T-cell (primary cell): Measurements from ENCODE around the gene GGTA1. TPM values are rescaled to one million over a fixed set of nuclear protein-coding genes. Genes with fewer than 3 reads are reported as not detected.
A peak's percentile ranks its signal among the peaks of the same experiment; 100 is the strongest.
"Not testable (repeated sequence)": the region's sequence is repeated elsewhere in the genome, so short reads cannot be mapped to it uniquely, and the experiment has no call there.

Source experiments
- ATAC-seq, 4 experiments: fragments of 200-7000 bp in 3 of 4; fragments of 150-1000 bp in 1 of 4; cut with Tn5 transposase; replicated peaks in 1 of 4; 1 replicate in 3 of 4; 2 replicates in 1 of 4; pipeline ENCODE4 v1.10.0; 2021; ENCODE audit warnings: moderate library complexity in 3 of 4, mild to moderate bottlenecking in 2 of 4, moderate number of reproducible peaks in 1 of 4
- CTCF ChIA-PET, 2 donors: fragments of 300-600 bp; sonication (Branson Sonifier 250); formaldehyde crosslinking; loops; one replicate each; lab custom pipeline; 2022; ENCODE audit warnings: antibody characterized with exemption in 2 of 2; lab: Charles Lee
- POLR2A ChIA-PET, 2 donors: fragments of 300-600 bp; sonication (Branson Sonifier 250); formaldehyde crosslinking; loops; one replicate each; lab custom pipeline; 2022; ENCODE audit warnings: antibody characterized with exemption in 2 of 2; lab: Charles Lee
- DNase-seq, 35 experiments: peaks; one replicate each; pipeline versions ENCODE4 v3.0.0 to v3.0.0-alpha.2; 2013 to 2023
- H3K27ac ChIP-seq: one replicate; pipeline ENCODE4 v1.5.1; 2013; ENCODE audit warnings: low read length
- H3K27me3 ChIP-seq, 2 experiments: replicated peaks in 1 of 2; 1 replicate in 1 of 2; 2 replicates in 1 of 2; pipeline versions ENCODE4 v1.6.1 to v1.7.0; 2013; ENCODE audit warnings: low read length in 1 of 2, mixed read lengths in 1 of 2; ENCODE audit not compliant: control insufficient read depth in 2 of 2, insufficient read depth in 2 of 2; ENCODE audit errors: extremely low read depth in 1 of 2
- H3K36me3 ChIP-seq, 2 donors: 1 replicate in 1 of 2; 2 replicates in 1 of 2; pipeline versions ENCODE4 v1.6.1 to v1.7.0; 2013; ENCODE audit warnings: low read length in 1 of 2; ENCODE audit not compliant: control insufficient read depth in 2 of 2, insufficient read depth in 1 of 2; ENCODE audit errors: extremely low read depth in 1 of 2
- H3K4me1 ChIP-seq, 2 experiments: 1 replicate in 1 of 2; 2 replicates in 1 of 2; pipeline versions ENCODE4 v1.6.1 to v1.7.0; 2013; ENCODE audit warnings: low read length in 2 of 2, mixed read lengths in 1 of 2; ENCODE audit not compliant: insufficient read depth in 2 of 2, control insufficient read depth in 1 of 2; ENCODE audit errors: extremely low read depth in 1 of 2
- H3K4me3 ChIP-seq, 2 donors: 1 replicate in 1 of 2; 2 replicates in 1 of 2; pipeline versions ENCODE4 v1.5.1 to v1.7.0; 2013; ENCODE audit warnings: mild to moderate bottlenecking in 2 of 2, low read length in 1 of 2, moderate library complexity in 1 of 2; ENCODE audit not compliant: control insufficient read depth in 1 of 2; ENCODE audit errors: extremely low read depth in 1 of 2
- H3K9me3 ChIP-seq: 2 replicates; pipeline ENCODE4 v1.7.0; 2013
- H3K27ac Mint-ChIP-seq, 2 donors: one replicate each; pipeline ENCODE4 v1.8.0; 2020 to 2021; ENCODE audit warnings: mild to moderate bottlenecking in 2 of 2, mixed read lengths in 2 of 2
- H3K27me3 Mint-ChIP-seq, 2 donors: one replicate each; pipeline ENCODE4 v1.8.0; 2021 to 2022; ENCODE audit warnings: mixed read lengths in 2 of 2
- H3K36me3 Mint-ChIP-seq: one replicate; pipeline ENCODE4 v1.8.0; 2021; ENCODE audit warnings: mixed read lengths
- H3K4me1 Mint-ChIP-seq, 3 donors: one replicate each; pipeline ENCODE4 v1.8.0; 2020 to 2022; ENCODE audit warnings: mixed read lengths in 3 of 3, mild to moderate bottlenecking in 1 of 3
- H3K4me3 Mint-ChIP-seq, 3 donors: one replicate each; pipeline ENCODE4 v1.8.0; 2020 to 2022; ENCODE audit warnings: mild to moderate bottlenecking in 3 of 3, mixed read lengths in 3 of 3, moderate library complexity in 3 of 3
- H3K9me3 Mint-ChIP-seq, 3 donors: one replicate each; pipeline ENCODE4 v1.8.0; 2020 to 2022; ENCODE audit warnings: mixed read lengths in 3 of 3
- WGBS: methylation state at CpG from one replicate; pipeline ENCODE4 v1.1.5; 2013; ENCODE audit warnings: missing lambda C conversion rate; ENCODE audit not compliant: insufficient coverage; 5-methylcytosine and 5-hydroxymethylcytosine counted together
- total RNA-seq, 35 experiments: library from RNA in 6 of 35; stranded (reverse) in 6 of 35; fragments of 120-200 nt in 1 of 35; gene quantifications; one replicate each; pipeline versions ENCODE4 v1.2.1 to v1.2.4 and lab custom pipeline; 2013 to 2026

The GGTA1 gene
- total RNA-seq, 5 donors from 2014 or later (not counting 1 experiment from before 2014, with no cell fraction given): not detected

- DNase-seq, ATAC-seq, H3K9me3 ChIP-seq, POLR2A ChIA-PET, H3K4me3 Mint-ChIP-seq, H3K4me1 ChIP-seq, H3K4me1 Mint-ChIP-seq, H3K36me3 ChIP-seq, H3K27ac ChIP-seq, H3K36me3 Mint-ChIP-seq, H3K9me3 Mint-ChIP-seq, H3K27ac Mint-ChIP-seq, H3K4me3 ChIP-seq: not testable (repeated sequence)
- peaks cover 31 to 43% of the 10 kb centered on the region in 2 donors for H3K27me3 Mint-ChIP-seq
- CTCF ChIA-PET: interaction anchor here (0.6 to 0.7 kb wide), 3 partner anchors 8 to 288 kb away, joined by 4 to 5 read pairs (median 4); no protein-coding TSS in a partner anchor
- no CpG with 5 or more reads among the region's 4 CpGs for WGBS
- peaks cover 0 to 27% of the 10 kb centered on the region in 2 experiments for H3K27me3 ChIP-seq
Observed at GRCh38 chr9:121458449-121458848, 41.2 kb downstream of the GGTA1 start.

- H3K4me3 Mint-ChIP-seq: no peak overlapping the region
- ATAC-seq (peak in 2 of 4 experiments; percentile 69 to 73), DNase-seq (peak in 7 of 35 experiments; percentile 1 to 15 (median 3))
- Histone ChIP-seq H3K36me3 (no peaks in the 10 kb centered on the region), H3K9me3 (no peaks in the 10 kb centered on the region), H3K4me3 (no peak overlapping the region), H3K27me3 (peaks cover 0 to 28% of the 10 kb centered on the region in 2 experiments), H3K27ac (no peak overlapping the region), H3K4me1 (no peaks in the 10 kb centered on the region)
- H3K9me3 Mint-ChIP-seq: no peaks in the 10 kb centered on the region
- ChIA-PET POLR2A (interaction anchor here in 1 of 2 donors (0.5 kb wide), 1 partner anchor 1571 kb away, joined by 4 read pairs; no protein-coding TSS in a partner anchor), CTCF (no interaction called here)
- peaks cover 27 to 35% of the 10 kb centered on the region in 2 donors for H3K27me3 Mint-ChIP-seq
- no peaks in the 10 kb centered on the region for H3K36me3 Mint-ChIP-seq
- WGBS: 0% methylated on average over 1 of the region's 8 CpGs
- H3K4me1 Mint-ChIP-seq: peaks cover 0 to 10% (median 7%) of the 10 kb centered on the region in 3 donors
- H3K27ac Mint-ChIP-seq: no peak overlapping the region
Observed at GRCh38 chr9:121455527-121456239, 44.0 kb downstream of the GGTA1 start.

- DNase-seq (no peak), ATAC-seq (no peak)
- H3K27ac ChIP-seq: no peak overlapping the region
- H3K36me3 Mint-ChIP-seq: no peaks in the 10 kb centered on the region
- peaks cover 0 to 24% of the 10 kb centered on the region in 2 experiments for H3K27me3 ChIP-seq
- no peak overlapping the region for H3K27ac Mint-ChIP-seq
- no peaks in the 10 kb centered on the region for H3K36me3 ChIP-seq
- no peak overlapping the region for H3K4me3 Mint-ChIP-seq
- peaks cover 0 to 10% (median 7%) of the 10 kb centered on the region in 3 donors for H3K4me1 Mint-ChIP-seq
- WGBS: no CpG with 5 or more reads among the region's 3 CpGs
- no peak overlapping the region for H3K4me3 ChIP-seq
- ChIA-PET POLR2A (interaction anchor here in 1 of 2 donors (0.6 kb wide), 1 partner anchor 835 kb away, joined by 3 read pairs; no protein-coding TSS in a partner anchor), CTCF (no interaction called here)
- H3K4me1 ChIP-seq: no peaks in the 10 kb centered on the region
- H3K9me3 ChIP-seq: no peaks in the 10 kb centered on the region
- H3K27me3 Mint-ChIP-seq: peaks cover 22 to 33% of the 10 kb centered on the region in 2 donors
- no peaks in the 10 kb centered on the region for H3K9me3 Mint-ChIP-seq
Observed at GRCh38 chr9:121454972-121455371, 44.7 kb downstream of the GGTA1 start.

- POLR2A ChIA-PET: no interaction called here
- 76% methylated on average over 8 of the region's 9 CpGs for WGBS
- no peak overlapping the region for H3K27ac ChIP-seq
- no peaks in the 10 kb centered on the region for H3K36me3 ChIP-seq
- H3K9me3 ChIP-seq: no peaks in the 10 kb centered on the region
- Mint-ChIP-seq H3K9me3 (no peaks in the 10 kb centered on the region), H3K36me3 (no peaks in the 10 kb centered on the region), H3K27ac (no peak overlapping the region), H3K4me3 (no peak overlapping the region), H3K27me3 (peaks cover 10 to 20% of the 10 kb centered on the region in 2 donors), H3K4me1 (peaks cover 0 to 10% (median 7%) of the 10 kb centered on the region in 3 donors)
- CTCF ChIA-PET: no interaction called here
- no peak overlapping the region for H3K4me3 ChIP-seq
- DNase-seq: no peak
- no peaks in the 10 kb centered on the region for H3K4me1 ChIP-seq
- ATAC-seq: no peak
- H3K27me3 ChIP-seq: peaks cover 0 to 14% of the 10 kb centered on the region in 2 experiments
Observed at GRCh38 chr9:121453232-121453892, 46.3 kb downstream of the GGTA1 start.

- POLR2A ChIA-PET: no interaction called here
- no peak overlapping the region for H3K4me3 Mint-ChIP-seq
- peaks cover 0 to 3% of the 10 kb centered on the region in 2 experiments for H3K4me1 ChIP-seq
- no peak overlapping the region for H3K27ac ChIP-seq
- CTCF ChIA-PET: no interaction called here
- H3K9me3 ChIP-seq: no peaks in the 10 kb centered on the region
- peaks cover 0 to 12% of the 10 kb centered on the region in 2 experiments for H3K27me3 ChIP-seq
- 83% methylated on average over 3 of the region's 6 CpGs for WGBS
- H3K27me3 Mint-ChIP-seq: peaks cover 20 to 26% of the 10 kb centered on the region in 2 donors
- H3K36me3 Mint-ChIP-seq: no peaks in the 10 kb centered on the region
- H3K36me3 ChIP-seq: no peaks in the 10 kb centered on the region
- peaks cover 9 to 16% (median 14%) of the 10 kb centered on the region in 3 donors for H3K4me1 Mint-ChIP-seq
- H3K9me3 Mint-ChIP-seq: no peaks in the 10 kb centered on the region
- no peak overlapping the region for H3K4me3 ChIP-seq
- no peak for ATAC-seq
- H3K27ac Mint-ChIP-seq: no peak overlapping the region
- no peak for DNase-seq
Observed at GRCh38 chr9:121452085-121452484, 47.6 kb downstream of the GGTA1 start.

DNA sequence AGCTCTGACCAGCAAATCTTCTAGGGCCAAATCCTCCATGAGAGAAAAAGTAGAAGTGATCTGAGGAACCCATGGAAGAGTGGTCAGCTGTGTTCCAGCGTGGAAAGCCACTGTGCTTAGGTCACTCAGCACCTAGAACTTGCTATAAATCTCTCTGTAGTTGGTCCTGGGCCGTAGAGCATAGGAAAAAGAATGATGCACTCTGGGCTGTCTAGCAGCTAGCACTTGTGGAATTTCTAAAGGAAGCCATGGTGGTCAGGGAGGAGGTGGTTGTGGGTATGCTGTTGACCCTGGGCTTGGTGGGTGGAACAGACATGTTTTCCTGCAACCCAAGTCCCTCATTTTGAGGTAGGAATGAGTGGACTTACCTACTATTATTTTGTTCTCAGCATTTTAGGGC is 48.1 kb downstream of the GGTA1 start:
- H3K9me3 Mint-ChIP-seq: no peaks in the 10 kb centered on the region
- H3K4me1 Mint-ChIP-seq: peaks cover 9 to 16% (median 14%) of the 10 kb centered on the region in 3 donors
- H3K27me3 Mint-ChIP-seq: peaks cover 16 to 22% of the 10 kb centered on the region in 2 donors
- CTCF ChIA-PET: no interaction called here
- H3K4me3 ChIP-seq: no peak overlapping the region
- no peak overlapping the region for H3K27ac Mint-ChIP-seq
- H3K4me3 Mint-ChIP-seq: no peak overlapping the region
- POLR2A ChIA-PET: no interaction called here
- H3K4me1 ChIP-seq: peaks cover 0 to 3% of the 10 kb centered on the region in 2 experiments
- WGBS: 80% methylated on average over 1 of the region's 2 CpGs
- no peaks in the 10 kb centered on the region for H3K36me3 ChIP-seq
- DNase-seq: no peak
- H3K36me3 Mint-ChIP-seq: no peaks in the 10 kb centered on the region
- no peak for ATAC-seq
- H3K9me3 ChIP-seq: no peaks in the 10 kb centered on the region
- peaks cover 0 to 12% of the 10 kb centered on the region in 2 experiments for H3K27me3 ChIP-seq
- H3K27ac ChIP-seq: no peak overlapping the region
